SK-N-SH (cell line): Measurements from ENCODE around the gene HYPK. TPM values are rescaled to one million over a fixed set of nuclear protein-coding genes. Genes with fewer than 3 reads are reported as not detected.

ENCODE experiments used
- CTCF ChIA-PET: fragments of 300-600, 350-600 bp; formaldehyde crosslinking; extraction: SDS; loops from one replicate; lab custom pipeline; 2021; lab: Yijun Ruan, JAX
- POLR2A ChIA-PET: fragments of 350-600 bp; sonication (Branson Sonifier 250); formaldehyde crosslinking; extraction: SDS; loops from one replicate; lab custom pipeline; 2020; ENCODE audit warnings: antibody characterized with exemption, inconsistent platforms; lab: Yijun Ruan, JAX
- DNase-seq: peaks from one replicate; pipeline ENCODE4 v3.0.0; 2012
- H2AFZ ChIP-seq: fragments of 200-600 bp; sonication (generic); 2 replicates; pipeline ENCODE4 v1.8.1; 2016; ENCODE audit warnings: antibody characterized with exemption, mild to moderate bottlenecking, low read depth
- H3F3A ChIP-seq: fragments of 200-600 bp; sonication (generic); replicated peaks from 2 replicates; pipeline ENCODE3; 2016; ENCODE audit warnings: antibody characterized with exemption, mild to moderate bottlenecking; ENCODE audit not compliant: insufficient read depth
- H3K27ac ChIP-seq, 2 experiments: fragments of 200-500 bp in 1 of 2; fragments of 200-600 bp in 1 of 2; sonication (Bioruptor generic) in 1 of 2; sonication (generic), shearing (Covaris generic) in 1 of 2; 2 replicates each; pipeline versions ENCODE4 v1.5.1 to v1.6.1; 2014 to 2016; ENCODE audit warnings: low read depth in 2 of 2, inconsistent platforms in 1 of 2, low read length in 1 of 2, mild to moderate bottlenecking in 1 of 2, mixed read lengths in 1 of 2
- H3K27me3 ChIP-seq: fragments of 200-600 bp; sonication (generic), shearing (Covaris generic); 2 replicates; pipeline ENCODE4 v1.6.1; 2016; ENCODE audit warnings: mixed run types; ENCODE audit not compliant: insufficient read depth
- H3K36me3 ChIP-seq, 2 experiments: fragments of 200-500 bp in 1 of 2; fragments of 200-600 bp in 1 of 2; sonication (Bioruptor generic) in 1 of 2; sonication (generic) in 1 of 2; replicated peaks in 1 of 2; 2 replicates each; pipeline versions ENCODE3 to v1.5.1; 2014 to 2016; ENCODE audit warnings: low read length in 1 of 2, mild to moderate bottlenecking in 1 of 2; ENCODE audit not compliant: insufficient read depth in 2 of 2, control insufficient read depth in 1 of 2
- H3K4me1 ChIP-seq, 2 experiments: fragments of 200-500 bp in 1 of 2; fragments of 200-600 bp in 1 of 2; sonication (Bioruptor generic) in 1 of 2; sonication (generic), shearing (Covaris generic) in 1 of 2; 2 replicates each; pipeline versions ENCODE4 v1.5.1 to v1.6.1; 2014 to 2016; ENCODE audit warnings: low read depth in 1 of 2, low read length in 1 of 2, mixed run types in 1 of 2; ENCODE audit not compliant: insufficient read depth in 2 of 2, control insufficient read depth in 1 of 2
- H3K4me2 ChIP-seq: fragments of 200-600 bp; sonication (generic), shearing (Covaris generic); 2 replicates; pipeline ENCODE4 v1.6.1; 2017; ENCODE audit warnings: mixed run types
- H3K4me3 ChIP-seq, 2 experiments: fragments of 200-500 bp in 1 of 2; fragments of 200-600 bp in 1 of 2; sonication (Bioruptor generic) in 1 of 2; sonication (generic), shearing (Covaris generic) in 1 of 2; 2 replicates each; pipeline versions ENCODE4 v1.5.1 to v1.8.1; 2014 to 2016; ENCODE audit warnings: low read depth in 2 of 2, inconsistent platforms in 1 of 2, low read length in 1 of 2, mild to moderate bottlenecking in 1 of 2, mixed read lengths in 1 of 2, moderate library complexity in 1 of 2
- H3K79me2 ChIP-seq: fragments of 200-600 bp; sonication (generic); 2 replicates; pipeline ENCODE4 v1.8.1; 2017; ENCODE audit warnings: mild to moderate bottlenecking; ENCODE audit not compliant: insufficient read depth
- H3K9ac ChIP-seq: fragments of 200-600 bp; sonication (generic); 2 replicates; pipeline ENCODE4 v1.6.1; 2017; ENCODE audit warnings: mixed run types
- H3K9me2 ChIP-seq: fragments of 200-600 bp; sonication (generic); 2 replicates; pipeline ENCODE4 v1.6.1; 2017; ENCODE audit warnings: mixed run types
- H3K9me3 ChIP-seq: fragments of 200-600 bp; sonication (generic); 2 replicates; pipeline ENCODE4 v1.6.1; 2017; ENCODE audit warnings: mixed run types, mild to moderate bottlenecking, moderate library complexity
- H4K20me1 ChIP-seq: fragments of 200-600 bp; sonication (generic); 2 replicates; pipeline ENCODE4 v1.6.1; 2017; ENCODE audit warnings: mild to moderate bottlenecking, mixed run types; ENCODE audit not compliant: insufficient read depth
- CTCF ChIP-seq: fragments of 200-600 bp; sonication (generic); IDR thresholded peaks from 2 replicates; pipeline ENCODE4 v1.6.1; 2017; ENCODE audit warnings: antibody characterized with exemption, mild to moderate bottlenecking, moderate library complexity
- FOSL2 ChIP-seq: IDR thresholded peaks from 2 replicates; pipeline ENCODE4 v1.4.0; 2012; ENCODE audit warnings: low read depth, mild to moderate bottlenecking, moderate library complexity, borderline replicate concordance
- FOXJ3 ChIP-seq: sonication (generic); formaldehyde crosslinking; IDR thresholded peaks from 2 replicates; pipeline ENCODE4 v1.5.1; 2020; ENCODE audit warnings: mild to moderate bottlenecking, missing genetic modification reagents
- GABPA ChIP-seq: IDR thresholded peaks from 2 replicates; pipeline ENCODE4 v1.4.0; 2012; ENCODE audit warnings: low read depth, mild to moderate bottlenecking
- GATA2 ChIP-seq: sonication (generic); formaldehyde crosslinking; IDR thresholded peaks from 2 replicates; pipeline ENCODE4 v1.5.0; 2020; ENCODE audit warnings: mild to moderate bottlenecking, missing genetic modification reagents
- MAX ChIP-seq: IDR thresholded peaks from 2 replicates; pipeline ENCODE4 v1.4.0; 2012; ENCODE audit warnings: low read depth
- MEF2A ChIP-seq: IDR thresholded peaks from 2 replicates; pipeline ENCODE4 v1.4.0; 2012; ENCODE audit warnings: low read depth, borderline replicate concordance
- MXI1 ChIP-seq: IDR thresholded peaks from 2 replicates; pipeline ENCODE4 v1.6.1; 2012; ENCODE audit warnings: mild to moderate bottlenecking, low read depth, low read length, improper control_type of control experiment
- NRF1 ChIP-seq: IDR thresholded peaks from 2 replicates; pipeline ENCODE4 v1.6.1; 2012; ENCODE audit warnings: low read depth, mild to moderate bottlenecking, low read length
- PBX3 ChIP-seq: IDR thresholded peaks from 2 replicates; pipeline ENCODE4; 2012
- RAD21 ChIP-seq: IDR thresholded peaks from 2 replicates; pipeline ENCODE4 v1.6.1; 2012; ENCODE audit warnings: mild to moderate bottlenecking, low read length
- REST ChIP-seq: IDR thresholded peaks from 2 replicates; pipeline ENCODE4 v1.6.1; 2012; ENCODE audit warnings: mild to moderate bottlenecking, low read depth, low read length, moderate library complexity
- RFX5 ChIP-seq: IDR thresholded peaks from 2 replicates; pipeline ENCODE4 v1.6.1; 2012; ENCODE audit warnings: mild to moderate bottlenecking, improper control_type of control experiment, low read length
- SIN3A ChIP-seq: IDR thresholded peaks from 2 replicates; pipeline ENCODE4 v1.6.1; 2012; ENCODE audit warnings: low read depth, mild to moderate bottlenecking, low read length, moderate library complexity, borderline replicate concordance
- TAF1 ChIP-seq: IDR thresholded peaks from 2 replicates; pipeline ENCODE4 v1.6.1; 2012; ENCODE audit warnings: low read depth, mild to moderate bottlenecking, low read length, moderate library complexity, borderline replicate concordance
- TEAD4 ChIP-seq: IDR thresholded peaks from 2 replicates; pipeline ENCODE4 v1.4.0; 2012; ENCODE audit warnings: mild to moderate bottlenecking, borderline replicate concordance; ENCODE audit not compliant: insufficient read depth
- USF1 ChIP-seq: IDR thresholded peaks from 2 replicates; pipeline ENCODE4 v1.4.0; 2012; ENCODE audit warnings: low read depth, borderline replicate concordance
- USF2 ChIP-seq: fragments of 150-350 bp; IDR thresholded peaks from 2 replicates; pipeline ENCODE4 v1.6.1; 2017; ENCODE audit warnings: antibody characterized with exemption, low read length, low read depth, borderline replicate concordance
- YY1 ChIP-seq: IDR thresholded peaks from 2 replicates; pipeline ENCODE4 v1.4.0; 2012; ENCODE audit warnings: low read depth, mild to moderate bottlenecking
- ZBTB33 ChIP-seq: IDR thresholded peaks from 2 replicates; pipeline ENCODE4 v1.4.0; 2012; ENCODE audit warnings: low read depth, borderline replicate concordance
- WGBS: methylation state at CpG from one replicate; pipeline ENCODE4 v1.1.6; 2017; ENCODE audit warnings: low lambda C conversion rate; 5-methylcytosine and 5-hydroxymethylcytosine counted together
- polyA plus RNA-seq, 3 experiments: library from polyadenylated mRNA; depleted of rRNA; stranded (reverse); fragments of >200 nt; gene quantifications; 2 replicates each; pipeline ENCODE4 v1.2.3, GENCODE V29; 2012

Gene HYPK
- polyA plus RNA-seq, 1 of the 3 experiments (the other 2 are of a cell fraction) = 11.5 TPM

GRCh38 chr15:43796566-43796965 is 3.8 kb upstream of the HYPK start:
- Histone ChIP-seq H3K9me3 (no peaks in the 10 kb centered on the region), H3K27ac (peak overlapping the region in 1 of 2 experiments; percentile 31; a peak in 2 of 4 replicates), H3F3A (peaks cover 46% of the 10 kb centered on the region), H3K36me3 (peaks cover 43 to 47% of the 10 kb centered on the region in 2 experiments), H2AFZ (no peak overlapping the region), H3K79me2 (peaks cover 51% of the 10 kb centered on the region), H3K4me1 (peaks cover 20 to 29% of the 10 kb centered on the region in 2 experiments), H3K27me3 (no peaks in the 10 kb centered on the region), H3K9ac (no peak overlapping the region), H4K20me1 (peaks cover 28% of the 10 kb centered on the region), H3K4me3 (no peak overlapping the region), H3K4me2 (no peak overlapping the region), H3K9me2 (no peaks in the 10 kb centered on the region)
- CTCF ChIA-PET = interaction anchor here (0.6 kb wide), 1 partner anchor 8 kb away, joined by 3 read pairs; no protein-coding TSS in a partner anchor
- POLR2A ChIA-PET = interaction anchor here (0.6 to 1.2 kb wide), 2 partner anchors 28 to 782 kb away, joined by 3 to 4 read pairs; partner anchors contain the start of gene MFAP1
- TF ChIP-seq SIN3A (no peak), CTCF (no peak), RFX5 (no peak), REST (no peak), TAF1 (no peak), MXI1 (no peak), USF2 (no peak), ZBTB33 (no peak), FOXJ3 (CRISPR knock-in tag) (no peak), GATA2 (CRISPR knock-in tag) (no peak), MAX (no peak), TEAD4 (no peak), FOSL2 (no peak), USF1 (no peak), NRF1 (no peak), GABPA (no peak), PBX3 (no peak), YY1 (no peak), RAD21 (no peak), MEF2A (no peak)
- DNase-seq = no peak
- WGBS = 97% methylated on average over 3 of the region's 3 CpGs
